SK-N-SH (cell line): ENCODE results near the gene POLD2. TPM values are rescaled to one million over a fixed set of nuclear protein-coding genes. Genes with fewer than 3 reads are reported as not detected.
A peak's percentile ranks its signal among the peaks of the same experiment; 100 is the strongest.

Source experiments
- CTCF ChIA-PET: fragments of 300-600, 350-600 bp; formaldehyde crosslinking; extraction: SDS; loops from one replicate; lab custom pipeline; 2021; lab: Yijun Ruan, JAX
- POLR2A ChIA-PET: fragments of 350-600 bp; sonication (Branson Sonifier 250); formaldehyde crosslinking; extraction: SDS; loops from one replicate; lab custom pipeline; 2020; ENCODE audit warnings: antibody characterized with exemption, inconsistent platforms; lab: Yijun Ruan, JAX
- DNase-seq: peaks from one replicate; pipeline ENCODE4 v3.0.0; 2012
- H2AFZ ChIP-seq: fragments of 200-600 bp; sonication (generic); 2 replicates; pipeline ENCODE4 v1.8.1; 2016; ENCODE audit warnings: antibody characterized with exemption, mild to moderate bottlenecking, low read depth
- H3F3A ChIP-seq: fragments of 200-600 bp; sonication (generic); replicated peaks from 2 replicates; pipeline ENCODE3; 2016; ENCODE audit warnings: antibody characterized with exemption, mild to moderate bottlenecking; ENCODE audit not compliant: insufficient read depth
- H3K27ac ChIP-seq, 2 experiments: fragments of 200-500 bp in 1 of 2; fragments of 200-600 bp in 1 of 2; sonication (Bioruptor generic) in 1 of 2; sonication (generic), shearing (Covaris generic) in 1 of 2; 2 replicates each; pipeline versions ENCODE4 v1.5.1 to v1.6.1; 2014 to 2016; ENCODE audit warnings: low read depth in 2 of 2, inconsistent platforms in 1 of 2, low read length in 1 of 2, mild to moderate bottlenecking in 1 of 2, mixed read lengths in 1 of 2
- H3K27me3 ChIP-seq: fragments of 200-600 bp; sonication (generic), shearing (Covaris generic); 2 replicates; pipeline ENCODE4 v1.6.1; 2016; ENCODE audit warnings: mixed run types; ENCODE audit not compliant: insufficient read depth
- H3K36me3 ChIP-seq, 2 experiments: fragments of 200-500 bp in 1 of 2; fragments of 200-600 bp in 1 of 2; sonication (Bioruptor generic) in 1 of 2; sonication (generic) in 1 of 2; replicated peaks in 1 of 2; 2 replicates each; pipeline versions ENCODE3 to v1.5.1; 2014 to 2016; ENCODE audit warnings: low read length in 1 of 2, mild to moderate bottlenecking in 1 of 2; ENCODE audit not compliant: insufficient read depth in 2 of 2, control insufficient read depth in 1 of 2
- H3K4me1 ChIP-seq, 2 experiments: fragments of 200-500 bp in 1 of 2; fragments of 200-600 bp in 1 of 2; sonication (Bioruptor generic) in 1 of 2; sonication (generic), shearing (Covaris generic) in 1 of 2; 2 replicates each; pipeline versions ENCODE4 v1.5.1 to v1.6.1; 2014 to 2016; ENCODE audit warnings: low read depth in 1 of 2, low read length in 1 of 2, mixed run types in 1 of 2; ENCODE audit not compliant: insufficient read depth in 2 of 2, control insufficient read depth in 1 of 2
- H3K4me2 ChIP-seq: fragments of 200-600 bp; sonication (generic), shearing (Covaris generic); 2 replicates; pipeline ENCODE4 v1.6.1; 2017; ENCODE audit warnings: mixed run types
- H3K4me3 ChIP-seq, 2 experiments: fragments of 200-500 bp in 1 of 2; fragments of 200-600 bp in 1 of 2; sonication (Bioruptor generic) in 1 of 2; sonication (generic), shearing (Covaris generic) in 1 of 2; 2 replicates each; pipeline versions ENCODE4 v1.5.1 to v1.8.1; 2014 to 2016; ENCODE audit warnings: low read depth in 2 of 2, inconsistent platforms in 1 of 2, low read length in 1 of 2, mild to moderate bottlenecking in 1 of 2, mixed read lengths in 1 of 2, moderate library complexity in 1 of 2
- H3K79me2 ChIP-seq: fragments of 200-600 bp; sonication (generic); 2 replicates; pipeline ENCODE4 v1.8.1; 2017; ENCODE audit warnings: mild to moderate bottlenecking; ENCODE audit not compliant: insufficient read depth
- H3K9ac ChIP-seq: fragments of 200-600 bp; sonication (generic); 2 replicates; pipeline ENCODE4 v1.6.1; 2017; ENCODE audit warnings: mixed run types
- H3K9me2 ChIP-seq: fragments of 200-600 bp; sonication (generic); 2 replicates; pipeline ENCODE4 v1.6.1; 2017; ENCODE audit warnings: mixed run types
- H3K9me3 ChIP-seq: fragments of 200-600 bp; sonication (generic); 2 replicates; pipeline ENCODE4 v1.6.1; 2017; ENCODE audit warnings: mixed run types, mild to moderate bottlenecking, moderate library complexity
- H4K20me1 ChIP-seq: fragments of 200-600 bp; sonication (generic); 2 replicates; pipeline ENCODE4 v1.6.1; 2017; ENCODE audit warnings: mild to moderate bottlenecking, mixed run types; ENCODE audit not compliant: insufficient read depth
- ELF1 ChIP-seq: IDR thresholded peaks from 2 replicates; pipeline ENCODE4 v1.4.0; 2012
- GATA2 ChIP-seq: sonication (generic); formaldehyde crosslinking; IDR thresholded peaks from 2 replicates; pipeline ENCODE4 v1.5.0; 2020; ENCODE audit warnings: mild to moderate bottlenecking, missing genetic modification reagents
- WGBS: methylation state at CpG from one replicate; pipeline ENCODE4 v1.1.6; 2017; ENCODE audit warnings: low lambda C conversion rate; 5-methylcytosine and 5-hydroxymethylcytosine counted together
- polyA plus RNA-seq, 3 experiments: library from polyadenylated mRNA; depleted of rRNA; stranded (reverse); fragments of >200 nt; gene quantifications; 2 replicates each; pipeline ENCODE4 v1.2.3, GENCODE V29; 2012
- small RNA-seq, 7 experiments: library from RNA; depleted of rRNA; stranded (forward); fragments of <200 nt; gene quantifications; one replicate each; pipeline ENCODE3, GENCODE V24; 2012
- TF ChIP-seq, protein P1 (sequence below): IDR thresholded peaks from 2 replicates; pipeline ENCODE4; 2012

The POLD2 gene
- polyA plus RNA-seq, 1 of the 3 experiments (the other 2 are of a cell fraction): 194 TPM

- Histone ChIP-seq H3K9me3 (no peaks in the 10 kb centered on the region), H3F3A (peaks cover 34% of the 10 kb centered on the region), H2AFZ (no peak overlapping the region), H3K9ac (no peak overlapping the region), H3K4me3 (peak overlapping the region in 1 of 2 experiments; percentile 13; a peak in 1 of 4 replicates), H3K27me3 (no peaks in the 10 kb centered on the region), H3K36me3 (peaks cover 7 to 27% of the 10 kb centered on the region in 2 experiments), H4K20me1 (no peaks in the 10 kb centered on the region), H3K79me2 (no peaks in the 10 kb centered on the region), H3K4me1 (peaks cover 4 to 43% of the 10 kb centered on the region in 2 experiments; a peak in 3 of 4 replicates), H3K27ac (peak overlapping the region in 1 of 2 experiments; percentile 18; a peak in 1 of 4 replicates), H3K9me2 (no peaks in the 10 kb centered on the region), H3K4me2 (no peak overlapping the region)
- POLR2A ChIA-PET: interaction anchor here (0.8 to 1.9 kb wide), 7 partner anchors 8 to 1503 kb away, joined by 3 to 11 read pairs (median 5); partner anchors contain the start of genes DBNL and POLD2
- CTCF ChIA-PET: interaction anchor here (1.7 to 2.5 kb wide), 2 partner anchors 12 to 131 kb away, joined by 6 to 11 read pairs; no protein-coding TSS in a partner anchor
- peak; percentile 71 for DNase-seq
- 27% methylated on average over 19 of the region's 33 CpGs for WGBS
- TF ChIP-seq, protein P1, sequence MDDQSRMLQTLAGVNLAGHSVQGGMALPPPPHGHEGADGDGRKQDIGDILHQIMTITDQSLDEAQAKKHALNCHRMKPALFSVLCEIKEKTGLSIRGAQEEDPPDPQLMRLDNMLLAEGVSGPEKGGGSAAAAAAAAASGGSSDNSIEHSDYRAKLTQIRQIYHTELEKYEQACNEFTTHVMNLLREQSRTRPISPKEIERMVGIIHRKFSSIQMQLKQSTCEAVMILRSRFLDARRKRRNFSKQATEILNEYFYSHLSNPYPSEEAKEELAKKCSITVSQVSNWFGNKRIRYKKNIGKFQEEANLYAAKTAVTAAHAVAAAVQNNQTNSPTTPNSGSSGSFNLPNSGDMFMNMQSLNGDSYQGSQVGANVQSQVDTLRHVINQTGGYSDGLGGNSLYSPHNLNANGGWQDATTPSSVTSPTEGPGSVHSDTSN: 0 out of 2 replicates have a peak, but pooled peaks have one; percentile 1
- TF ChIP-seq ELF1 (no peak), GATA2 (CRISPR knock-in tag) (no peak)
Measured at GRCh38 chr7:44064791-44065430, 58.4 kb downstream of the POLD2 start.

Small RNA genes lying within 50 kb of the gene (small RNA-seq; reads per million reads assigned to genes)
- 0 reads per million in 7 experiments for gene RNA5SP230

Other genes starting within 250 kb of the POLD2 start
- gene URGCP, start 217.0 kb downstream of the POLD2 start, polyA plus RNA-seq (2012; rRNA removed): 22.9 and 23.1 TPM in 2 replicates
- 22.8 and 26.8 TPM in 2 replicates for gene UBE2D4, start 197.1 kb downstream of the POLD2 start, polyA plus RNA-seq (2012; rRNA removed)
- gene SPDYE1, start 125.7 kb downstream of the POLD2 start, polyA plus RNA-seq (2012; rRNA removed): not detected in 2 replicates
- gene DBNL, start 78.8 kb downstream of the POLD2 start, polyA plus RNA-seq (2012; rRNA removed): 230 and 244 TPM in 2 replicates
- gene PGAM2, start 58.0 kb downstream of the POLD2 start, polyA plus RNA-seq (2012; rRNA removed): 0.79 and 1.5 TPM in 2 replicates
- 17.4 and 23.1 TPM in 2 replicates for gene POLM, start 41.0 kb downstream of the POLD2 start, polyA plus RNA-seq (2012; rRNA removed)
- 40.3 and 105 TPM in 2 replicates for gene AEBP1, start 19.2 kb downstream of the POLD2 start, polyA plus RNA-seq (2012; rRNA removed)
- 0.47 TPM in 1 of 2 replicates, not detected in the other for gene MYL7, start 17.8 kb upstream of the POLD2 start, polyA plus RNA-seq (2012; rRNA removed)
- gene GCK, start 65.9 kb upstream of the POLD2 start, polyA plus RNA-seq (2012; rRNA removed): 1.1 and 1.6 TPM in 2 replicates
- gene YKT6, start 77.4 kb upstream of the POLD2 start, polyA plus RNA-seq (2012; rRNA removed): 170 and 213 TPM in 2 replicates
- 0.10 and 0.20 TPM in 2 replicates for gene CAMK2B, start 202.0 kb upstream of the POLD2 start, polyA plus RNA-seq (2012; rRNA removed)